ENCODE measurements around the gene IQSEC1. TPM values are rescaled to one million over a fixed set of nuclear protein-coding genes. Genes with fewer than 3 reads are reported as not detected.

The IQSEC1 gene
- total RNA-seq, 1 donor from 2014 or later: 41.7 TPM

- Mint-ChIP-seq H3K4me1 (peaks cover 8% of the 10 kb centered on the region), H3K27me3 (ENCODE audit: low read depth) (peaks cover 7% of the 10 kb centered on the region), H3K4me3 (no peak overlapping the region), H3K27ac (no peak overlapping the region), H3K36me3 (peaks cover 6% of the 10 kb centered on the region), H3K9me3 (peaks cover 6% of the 10 kb centered on the region)
- DNase-seq (ENCODE audit: low spot score in 2 of 2, unreplicated experiment in 2 of 2): no peak
- no peak for TF ChIP-seq CTCF (IDR thresholded peaks at IDR 0.05; ENCODE audit: unreplicated experiment)
These were observed 84.3 kb downstream of the IQSEC1 start for GRCh38 chr3:12988728-12989454.

DNA sequence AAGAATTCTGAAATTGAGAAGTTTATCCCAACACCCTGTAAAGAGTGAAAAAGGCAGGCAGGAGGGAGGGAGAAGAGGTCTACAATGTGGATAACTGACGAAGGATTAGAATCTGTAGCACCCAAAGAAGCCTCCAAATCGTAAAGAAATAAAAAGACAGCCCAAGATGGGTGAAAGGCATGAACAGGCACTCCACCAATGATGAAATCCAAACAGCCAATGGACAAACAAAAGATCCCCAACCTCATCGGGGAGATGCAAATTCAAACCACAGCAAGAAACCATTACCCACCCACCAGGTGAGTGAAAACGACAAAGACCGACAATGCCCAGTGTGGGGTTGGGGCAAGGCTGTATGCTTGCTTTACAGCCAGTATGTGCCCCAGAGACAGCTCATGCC, 85.6 kb downstream of the IQSEC1 start:
- H3K27me3 Mint-ChIP-seq (ENCODE audit: low read depth): peaks cover 6% of the 10 kb centered on the region
- no peak for DNase-seq (ENCODE audit: low spot score in 2 of 2, unreplicated experiment in 2 of 2)
- H3K36me3 Mint-ChIP-seq: peaks cover 6% of the 10 kb centered on the region
- no peak for TF ChIP-seq CTCF (IDR thresholded peaks at IDR 0.05; ENCODE audit: unreplicated experiment)
- H3K9me3 Mint-ChIP-seq: peaks cover 6% of the 10 kb centered on the region
- no peak overlapping the region for H3K27ac Mint-ChIP-seq
- H3K4me3 Mint-ChIP-seq: no peak overlapping the region
- H3K4me1 Mint-ChIP-seq: peaks cover 5% of the 10 kb centered on the region

DNA sequence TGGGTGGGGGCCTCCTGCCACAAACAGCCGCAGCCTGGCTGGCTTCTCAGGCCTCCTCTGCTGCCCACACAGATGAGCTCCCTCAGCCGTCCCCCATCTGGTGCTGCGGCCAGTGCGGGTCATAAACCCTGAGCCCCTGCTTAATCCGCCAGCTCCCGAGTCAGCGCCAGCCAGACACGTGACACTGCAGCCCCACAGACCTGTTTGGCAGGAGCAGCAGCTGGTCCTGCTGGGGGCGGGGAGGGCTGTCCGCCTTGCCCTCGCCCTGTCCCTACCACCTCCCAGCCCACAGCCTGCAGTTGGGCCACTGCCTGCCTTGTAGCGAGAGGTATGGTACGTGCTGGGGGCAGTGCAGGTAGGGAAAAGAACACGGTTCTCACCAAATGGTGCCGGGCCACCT, 86.2 kb downstream of the IQSEC1 start:
- peaks cover 6% of the 10 kb centered on the region for H3K9me3 Mint-ChIP-seq
- H3K4me3 Mint-ChIP-seq: no peak overlapping the region
- H3K27ac Mint-ChIP-seq: no peak overlapping the region
- peaks cover 6% of the 10 kb centered on the region for H3K36me3 Mint-ChIP-seq
- peaks cover 3% of the 10 kb centered on the region for H3K27me3 Mint-ChIP-seq (ENCODE audit: low read depth)
- H3K4me1 Mint-ChIP-seq: peaks cover 5% of the 10 kb centered on the region
- DNase-seq (ENCODE audit: low spot score in 2 of 2, unreplicated experiment in 2 of 2): no peak
- no peak for TF ChIP-seq CTCF (IDR thresholded peaks at IDR 0.05; ENCODE audit: unreplicated experiment)

DNA sequence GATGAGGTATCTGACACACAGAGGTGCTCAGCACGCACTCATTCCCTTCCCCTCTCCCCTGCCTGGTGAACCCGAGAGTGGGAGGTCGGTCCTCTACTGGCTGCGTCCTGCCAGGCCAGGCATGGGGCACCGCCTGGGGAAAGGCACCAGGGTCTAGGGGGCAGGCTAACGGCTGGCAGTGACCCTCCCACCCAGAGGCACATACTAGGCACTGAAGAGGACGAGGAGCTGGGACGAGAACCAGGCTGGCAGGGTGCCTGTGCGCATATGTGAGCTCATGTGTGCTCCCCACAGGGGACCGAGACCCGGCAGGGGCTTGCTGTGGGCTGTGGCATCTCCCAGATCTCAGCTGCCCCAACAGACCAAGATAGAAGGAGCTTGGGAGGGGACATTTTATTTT, 86.7 kb downstream of the IQSEC1 start:
- no peak for DNase-seq (ENCODE audit: low spot score in 2 of 2, unreplicated experiment in 2 of 2)
- H3K4me3 Mint-ChIP-seq: no peak overlapping the region
- peaks cover 5% of the 10 kb centered on the region for H3K4me1 Mint-ChIP-seq
- H3K27me3 Mint-ChIP-seq (ENCODE audit: low read depth): peaks cover under 1% of the 10 kb centered on the region
- TF ChIP-seq CTCF (IDR thresholded peaks at IDR 0.05; ENCODE audit: unreplicated experiment): no peak
- H3K27ac Mint-ChIP-seq: no peak overlapping the region
- peaks cover 6% of the 10 kb centered on the region for H3K36me3 Mint-ChIP-seq
- peaks cover 6% of the 10 kb centered on the region for H3K9me3 Mint-ChIP-seq

- Mint-ChIP-seq H3K27ac (no peak overlapping the region), H3K9me3 (peaks cover 6% of the 10 kb centered on the region), H3K27me3 (ENCODE audit: low read depth) (no peaks in the 10 kb centered on the region), H3K36me3 (peaks cover 6% of the 10 kb centered on the region), H3K4me3 (no peak overlapping the region), H3K4me1 (peaks cover 5% of the 10 kb centered on the region)
- DNase-seq (ENCODE audit: low spot score in 2 of 2, unreplicated experiment in 2 of 2): no peak
- TF ChIP-seq CTCF (IDR thresholded peaks at IDR 0.05; ENCODE audit: unreplicated experiment): no peak
These were observed 87.2 kb downstream of the IQSEC1 start for GRCh38 chr3:12986031-12986430.

All from mesothelial cell of epicardium (in vitro differentiated cells).